NB4 (cell line): ENCODE measurements around the gene C17orf107.
"Not testable (repeated sequence)": the region's sequence is repeated elsewhere in the genome, so short reads cannot be mapped to it uniquely, and the experiment has no call there.

Source experiments
- DNase-seq: peaks from one replicate; pipeline ENCODE4 v3.0.0; 2010; ENCODE audit warnings: low read depth
- H3K4me3 ChIP-seq: one replicate; pipeline ENCODE4 v1.5.1; 2011; ENCODE audit warnings: mild to moderate bottlenecking, low read depth, low read length, moderate library complexity
- MYC ChIP-seq: IDR thresholded peaks from 2 replicates; pipeline ENCODE4 v1.6.1; 2011; ENCODE audit warnings: low read depth, low read length
- POLR2A ChIP-seq: IDR thresholded peaks from 2 replicates; pipeline ENCODE4 v1.6.1; 2011; ENCODE audit warnings: mild to moderate bottlenecking; ENCODE audit not compliant: insufficient read length; ENCODE audit errors: extremely low read depth
- TF ChIP-seq, protein P1 (sequence below): IDR thresholded peaks from one replicate; pipeline ENCODE4 v1.5.1; 2012; ENCODE audit warnings: low read depth, low read length
- TF ChIP-seq, protein P2 (sequence below): IDR thresholded peaks from 2 replicates; pipeline ENCODE4 v1.6.1; 2011; ENCODE audit warnings: low read depth, low read length

Gene C17orf107

DNA sequence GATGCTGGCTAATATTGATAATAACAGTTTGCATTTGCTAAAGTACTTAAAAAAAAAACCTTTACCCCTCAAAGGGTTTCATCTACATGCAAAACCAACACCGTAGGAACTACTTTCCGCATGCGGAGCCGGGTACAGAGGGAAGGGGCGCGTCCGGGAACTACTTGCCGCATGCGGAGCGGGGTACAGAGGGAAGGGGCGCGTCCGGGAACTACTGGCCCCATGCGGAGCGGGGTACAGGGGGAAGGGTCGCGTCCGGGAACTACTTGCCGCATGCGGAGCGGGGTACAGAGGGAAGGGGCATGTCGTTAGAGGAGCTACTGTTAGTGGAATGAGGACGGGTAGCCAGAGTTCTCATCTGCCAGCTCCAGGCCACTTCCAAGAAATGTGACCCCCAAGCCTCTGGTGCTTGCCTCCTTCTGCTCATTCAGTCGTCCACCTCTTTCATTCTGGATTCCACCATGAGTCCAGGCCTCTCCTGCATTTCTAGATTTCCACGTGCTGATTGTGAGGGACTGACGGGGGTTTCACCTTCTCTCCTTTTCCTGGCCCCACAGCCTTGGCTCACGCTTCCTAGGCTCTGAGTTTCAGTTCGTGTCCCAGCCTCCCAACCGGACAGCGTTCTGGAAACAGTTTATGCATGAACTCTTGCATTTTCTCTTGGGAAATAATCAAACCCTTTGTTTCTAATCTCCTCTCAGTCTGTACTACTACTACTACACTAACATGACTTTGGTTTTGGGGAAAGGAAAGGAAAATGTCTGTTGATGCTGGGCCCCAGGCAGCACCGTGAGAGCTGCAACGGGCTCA lies 39.3 kb upstream of the C17orf107 start:
- H3K4me3 ChIP-seq, result no peak overlapping the region
- TF ChIP-seq, protein P1, sequence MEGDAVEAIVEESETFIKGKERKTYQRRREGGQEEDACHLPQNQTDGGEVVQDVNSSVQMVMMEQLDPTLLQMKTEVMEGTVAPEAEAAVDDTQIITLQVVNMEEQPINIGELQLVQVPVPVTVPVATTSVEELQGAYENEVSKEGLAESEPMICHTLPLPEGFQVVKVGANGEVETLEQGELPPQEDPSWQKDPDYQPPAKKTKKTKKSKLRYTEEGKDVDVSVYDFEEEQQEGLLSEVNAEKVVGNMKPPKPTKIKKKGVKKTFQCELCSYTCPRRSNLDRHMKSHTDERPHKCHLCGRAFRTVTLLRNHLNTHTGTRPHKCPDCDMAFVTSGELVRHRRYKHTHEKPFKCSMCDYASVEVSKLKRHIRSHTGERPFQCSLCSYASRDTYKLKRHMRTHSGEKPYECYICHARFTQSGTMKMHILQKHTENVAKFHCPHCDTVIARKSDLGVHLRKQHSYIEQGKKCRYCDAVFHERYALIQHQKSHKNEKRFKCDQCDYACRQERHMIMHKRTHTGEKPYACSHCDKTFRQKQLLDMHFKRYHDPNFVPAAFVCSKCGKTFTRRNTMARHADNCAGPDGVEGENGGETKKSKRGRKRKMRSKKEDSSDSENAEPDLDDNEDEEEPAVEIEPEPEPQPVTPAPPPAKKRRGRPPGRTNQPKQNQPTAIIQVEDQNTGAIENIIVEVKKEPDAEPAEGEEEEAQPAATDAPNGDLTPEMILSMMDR, result no peak
- TF ChIP-seq, protein P2, sequence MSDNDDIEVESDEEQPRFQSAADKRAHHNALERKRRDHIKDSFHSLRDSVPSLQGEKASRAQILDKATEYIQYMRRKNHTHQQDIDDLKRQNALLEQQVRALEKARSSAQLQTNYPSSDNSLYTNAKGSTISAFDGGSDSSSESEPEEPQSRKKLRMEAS, result no peak
- TF ChIP-seq POLR2A, result no peak
- DNase-seq, result no peak

DNA sequence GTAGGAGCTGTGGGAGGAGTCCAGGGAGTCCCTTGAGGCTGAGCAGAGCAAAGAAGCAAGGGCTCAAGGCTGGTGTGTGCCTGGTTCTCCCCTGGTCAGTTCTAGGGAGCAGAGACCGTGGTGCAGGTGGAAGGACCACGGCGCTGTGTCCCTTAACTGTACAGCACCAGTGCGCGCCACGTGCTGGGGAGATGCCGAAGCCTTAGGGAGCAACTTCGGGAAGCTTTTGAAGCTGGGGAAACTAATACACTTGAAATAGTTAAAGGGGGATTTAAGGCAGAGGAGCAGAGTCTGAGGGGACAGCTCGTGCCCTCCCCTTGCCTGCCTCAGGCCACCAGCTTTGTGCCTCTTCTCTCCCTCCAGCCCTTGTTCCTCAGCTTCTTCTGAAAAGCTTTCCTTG lies 38.7 kb upstream of the C17orf107 start:
- H3K4me3 ChIP-seq, result no peak overlapping the region
- no peak for DNase-seq
- TF ChIP-seq, protein P1, result no peak
- TF ChIP-seq, protein P2, result no peak
- TF ChIP-seq POLR2A (no peak), MYC (no peak)

DNA sequence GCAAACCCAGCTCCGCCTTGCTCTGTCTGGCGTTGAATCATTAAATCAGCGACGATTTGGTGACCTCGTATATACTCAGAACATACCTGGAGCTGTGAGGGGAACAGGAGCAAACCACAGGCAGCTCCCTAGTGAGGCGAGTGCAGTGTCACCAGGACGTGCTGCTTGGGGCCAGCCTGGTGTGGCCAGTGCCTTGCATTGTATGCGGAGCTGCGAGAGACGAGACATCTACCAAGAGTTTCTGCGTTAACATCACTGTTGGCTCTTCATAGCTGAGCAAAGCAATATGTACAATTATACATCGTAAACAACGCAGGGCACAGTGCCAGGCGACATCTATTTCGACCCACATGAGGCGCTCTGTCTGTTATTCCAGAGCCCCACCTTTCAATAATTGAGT lies 38.3 kb upstream of the C17orf107 start:
- H3K4me3 ChIP-seq, result no peak overlapping the region
- DNase-seq, result no peak
- TF ChIP-seq, protein P2, result no peak
- TF ChIP-seq POLR2A (no peak), MYC (no peak)
- TF ChIP-seq, protein P1, result no peak

DNA sequence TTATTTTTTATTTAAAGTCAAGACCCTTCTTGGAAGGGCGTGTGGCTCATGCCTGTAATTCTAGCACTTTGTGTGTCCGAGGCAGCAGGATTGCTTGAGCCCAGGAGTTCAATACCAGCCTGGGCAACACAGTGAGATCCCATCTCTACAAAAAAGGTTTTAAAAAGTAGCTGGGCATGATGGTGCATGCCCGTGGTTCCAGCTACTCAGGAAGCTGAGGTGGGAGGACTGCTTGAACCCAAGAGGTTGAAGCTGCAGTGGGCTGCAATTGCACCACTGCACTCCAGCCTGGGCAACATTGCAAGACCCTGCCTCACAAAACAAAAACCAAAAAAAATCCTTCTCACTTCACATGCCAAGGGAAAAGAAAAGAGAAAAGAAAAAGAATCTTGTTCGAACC lies 36.6 kb upstream of the C17orf107 start:
- TF ChIP-seq MYC (no peak), POLR2A (no peak)
- TF ChIP-seq, protein P1, result no peak
- TF ChIP-seq, protein P2, result no peak
- no peak for DNase-seq
- H3K4me3 ChIP-seq, result no peak overlapping the region

DNA sequence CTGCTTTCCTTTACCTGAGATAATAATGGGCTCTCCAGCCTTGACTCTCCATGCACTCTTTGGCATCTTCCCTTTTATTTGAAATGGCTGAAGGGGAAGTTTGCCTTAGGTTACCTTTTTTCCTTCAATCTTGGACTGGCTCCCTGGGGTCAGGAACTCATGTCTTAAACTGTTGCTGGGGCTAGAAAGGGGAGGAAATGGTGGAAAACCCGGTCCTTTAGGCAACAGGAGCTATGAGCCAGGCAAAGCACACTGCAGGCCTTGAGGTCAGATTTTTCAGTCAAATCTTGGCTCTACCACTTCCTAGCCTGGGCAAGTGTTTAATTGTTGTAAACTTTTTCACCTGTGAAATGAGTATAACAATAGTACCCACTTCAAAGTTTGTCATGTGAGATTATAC lies 36.0 kb upstream of the C17orf107 start:
- no peak for DNase-seq
- no peak overlapping the region for H3K4me3 ChIP-seq
- TF ChIP-seq, protein P2, result no peak
- TF ChIP-seq POLR2A, result no peak
- TF ChIP-seq MYC, result no peak
- TF ChIP-seq, protein P1, result no peak

DNA sequence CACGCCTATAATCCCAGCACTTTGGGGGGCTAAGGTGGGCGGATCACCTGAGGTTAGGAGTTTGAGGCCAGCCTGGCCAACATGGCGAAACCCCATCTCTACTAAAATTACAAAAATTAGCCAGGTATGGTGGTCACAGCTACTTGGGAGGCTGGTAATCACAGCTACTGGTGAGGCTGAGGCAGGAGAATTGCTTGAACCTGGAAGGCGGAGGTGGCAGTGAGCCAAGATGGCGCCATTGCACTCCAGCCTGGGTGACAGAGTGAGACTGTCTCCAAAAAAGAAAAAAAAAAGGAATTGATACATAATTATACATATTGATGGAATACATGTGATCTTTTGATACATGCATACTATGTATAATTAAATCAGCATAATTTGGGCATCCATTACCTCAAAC lies 31.8 kb upstream of the C17orf107 start:
- H3K4me3 ChIP-seq, DNase-seq: not testable (repeated sequence)

DNA sequence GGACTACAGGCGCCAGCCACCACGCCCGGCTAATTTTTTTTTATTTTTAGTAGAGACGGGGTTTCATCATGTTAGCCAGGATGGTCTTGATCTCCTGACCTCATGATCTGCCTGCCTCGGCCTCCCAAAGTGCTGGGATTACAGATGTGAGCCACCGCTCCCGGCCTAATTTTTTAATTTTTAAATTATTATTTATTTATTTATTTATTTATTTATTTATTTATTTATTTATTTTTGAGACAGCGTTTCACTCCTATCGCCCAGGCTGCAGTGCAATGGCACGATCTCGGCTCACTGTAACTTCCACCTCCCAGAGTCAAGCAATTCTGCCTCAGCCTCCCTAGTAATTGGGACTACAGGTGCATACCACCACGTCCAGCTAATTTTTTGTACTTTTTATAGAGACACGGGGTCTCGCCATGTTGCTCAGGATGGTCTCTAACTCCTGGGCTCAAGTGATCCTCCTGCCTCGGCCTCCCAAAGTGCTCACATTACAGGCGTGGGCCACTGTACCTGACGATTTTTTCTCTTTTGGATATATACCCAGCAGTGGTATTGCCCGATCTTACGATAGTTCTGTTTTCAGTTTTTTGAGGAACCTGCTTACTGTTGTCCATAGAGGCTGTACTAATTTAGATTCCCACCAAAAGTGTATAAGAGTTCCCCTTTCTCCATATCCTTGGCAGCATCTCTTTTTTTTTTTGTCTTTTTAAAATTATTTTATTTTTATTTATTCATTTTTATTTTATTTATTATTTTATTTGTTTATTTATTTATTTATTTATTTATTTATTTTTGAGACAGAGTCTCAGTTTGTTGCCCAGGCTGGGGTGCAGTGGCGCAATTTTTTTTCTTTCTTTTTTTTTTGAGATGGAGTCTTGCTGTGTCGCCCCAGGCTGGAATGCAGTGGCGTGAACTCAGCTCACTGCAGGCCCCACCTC lies 30.0 kb upstream of the C17orf107 start:
- H3K4me3 ChIP-seq, DNase-seq: not testable (repeated sequence)
